Mucosa of rectum (tissue), 2 donors: ENCODE data around the gene FIGN.

Experiments
- H3K27ac ChIP-seq, 2 donors: one replicate each; pipeline ENCODE4 v1.7.0; 2013; ENCODE audit warnings: inconsistent platforms in 2 of 2, low read depth in 2 of 2, low read length in 2 of 2
- H3K27me3 ChIP-seq, 2 donors: one replicate each; pipeline ENCODE4 v1.7.0; 2013; ENCODE audit warnings: low read length in 2 of 2; ENCODE audit not compliant: control insufficient read depth in 2 of 2, insufficient read depth in 2 of 2
- H3K36me3 ChIP-seq, 2 donors: one replicate each; pipeline ENCODE4 v1.7.0; 2013; ENCODE audit warnings: low read length in 2 of 2; ENCODE audit not compliant: control insufficient read depth in 2 of 2, insufficient read depth in 2 of 2
- H3K4me1 ChIP-seq, 2 donors: one replicate each; pipeline ENCODE4 v1.7.0; 2013; ENCODE audit warnings: low read length in 2 of 2, mild to moderate bottlenecking in 1 of 2; ENCODE audit not compliant: control insufficient read depth in 2 of 2, insufficient read depth in 2 of 2
- H3K4me3 ChIP-seq, 2 donors: one replicate each; pipeline ENCODE4 v1.7.0; 2013; ENCODE audit warnings: low read length in 2 of 2
- H3K9ac ChIP-seq, 2 donors: one replicate each; pipeline ENCODE4 v1.7.0; 2013; ENCODE audit warnings: low read length in 2 of 2, low read depth in 1 of 2, mild to moderate bottlenecking in 1 of 2
- H3K9me3 ChIP-seq, 2 donors: one replicate each; pipeline ENCODE4 v1.7.0; 2013; ENCODE audit warnings: low read length in 2 of 2; ENCODE audit not compliant: control insufficient read depth in 2 of 2
- donor health status: healthy.
- donor health status: Normal muscosa, but diverticular disease.

The FIGN gene

GRCh38 chr2:163626639-163627109 is 109.1 kb downstream of the FIGN start:
- Histone ChIP-seq H3K27ac (no peak overlapping the region), H3K9me3 (no peaks in the 10 kb centered on the region), H3K4me1 (no peaks in the 10 kb centered on the region), H3K4me3 (no peak overlapping the region), H3K36me3 (no peaks in the 10 kb centered on the region), H3K27me3 (no peaks in the 10 kb centered on the region), H3K9ac (no peak overlapping the region)

GRCh38 chr2:163626208-163626607 is 109.6 kb downstream of the FIGN start:
- no peaks in the 10 kb centered on the region for H3K27me3 ChIP-seq
- no peaks in the 10 kb centered on the region for H3K4me1 ChIP-seq
- no peak overlapping the region for H3K9ac ChIP-seq
- H3K27ac ChIP-seq, result no peak overlapping the region
- no peaks in the 10 kb centered on the region for H3K9me3 ChIP-seq
- H3K4me3 ChIP-seq, result no peak overlapping the region
- H3K36me3 ChIP-seq, result no peaks in the 10 kb centered on the region

GRCh38 chr2:163625632-163626031 is 110.2 kb downstream of the FIGN start:
- Histone ChIP-seq H3K9me3 (no peaks in the 10 kb centered on the region), H3K9ac (no peak overlapping the region), H3K27me3 (no peaks in the 10 kb centered on the region), H3K4me1 (no peaks in the 10 kb centered on the region), H3K36me3 (no peaks in the 10 kb centered on the region), H3K4me3 (no peak overlapping the region), H3K27ac (no peak overlapping the region)

- H3K9ac ChIP-seq, result no peak overlapping the region
- H3K36me3 ChIP-seq, result no peaks in the 10 kb centered on the region
- no peak overlapping the region for H3K4me3 ChIP-seq
- no peaks in the 10 kb centered on the region for H3K4me1 ChIP-seq
- H3K27me3 ChIP-seq, result no peaks in the 10 kb centered on the region
- H3K27ac ChIP-seq, result no peak overlapping the region
- H3K9me3 ChIP-seq, result no peaks in the 10 kb centered on the region
Observed at GRCh38 chr2:163621445-163622004, 114.3 kb downstream of the FIGN start.

- Histone ChIP-seq H3K4me3 (no peak overlapping the region), H3K9ac (no peak overlapping the region), H3K9me3 (no peaks in the 10 kb centered on the region), H3K27ac (no peak overlapping the region), H3K4me1 (no peaks in the 10 kb centered on the region), H3K36me3 (no peaks in the 10 kb centered on the region), H3K27me3 (no peaks in the 10 kb centered on the region)
Observed at GRCh38 chr2:163617517-163617916, 118.3 kb downstream of the FIGN start.

GRCh38 chr2:163613266-163613731 is 122.5 kb downstream of the FIGN start:
- Histone ChIP-seq H3K9ac (no peak overlapping the region), H3K9me3 (no peaks in the 10 kb centered on the region), H3K4me3 (no peak overlapping the region), H3K27ac (no peak overlapping the region), H3K4me1 (no peaks in the 10 kb centered on the region), H3K27me3 (no peaks in the 10 kb centered on the region), H3K36me3 (no peaks in the 10 kb centered on the region)

GRCh38 chr2:163612332-163612731 is 123.5 kb downstream of the FIGN start:
- H3K27me3 ChIP-seq, result no peaks in the 10 kb centered on the region
- H3K9me3 ChIP-seq, result no peaks in the 10 kb centered on the region
- H3K9ac ChIP-seq, result no peak overlapping the region
- no peak overlapping the region for H3K27ac ChIP-seq
- H3K36me3 ChIP-seq, result no peaks in the 10 kb centered on the region
- H3K4me3 ChIP-seq, result no peak overlapping the region
- H3K4me1 ChIP-seq, result no peaks in the 10 kb centered on the region

GRCh38 chr2:163611557-163611906 is 124.3 kb downstream of the FIGN start:
- Histone ChIP-seq H3K27me3 (no peaks in the 10 kb centered on the region), H3K4me3 (no peak overlapping the region), H3K9me3 (no peaks in the 10 kb centered on the region), H3K9ac (no peak overlapping the region), H3K36me3 (no peaks in the 10 kb centered on the region), H3K27ac (no peak overlapping the region), H3K4me1 (no peaks in the 10 kb centered on the region)

- no peak overlapping the region for H3K9ac ChIP-seq
- no peak overlapping the region for H3K4me3 ChIP-seq
- no peaks in the 10 kb centered on the region for H3K9me3 ChIP-seq
- H3K27ac ChIP-seq, result no peak overlapping the region
- H3K4me1 ChIP-seq, result no peaks in the 10 kb centered on the region
- no peaks in the 10 kb centered on the region for H3K27me3 ChIP-seq
- H3K36me3 ChIP-seq, result no peaks in the 10 kb centered on the region
Observed at GRCh38 chr2:163610817-163611556, 124.8 kb downstream of the FIGN start.

- Histone ChIP-seq H3K4me3 (no peak overlapping the region), H3K36me3 (no peaks in the 10 kb centered on the region), H3K4me1 (no peaks in the 10 kb centered on the region), H3K9ac (no peak overlapping the region), H3K9me3 (no peaks in the 10 kb centered on the region), H3K27me3 (no peaks in the 10 kb centered on the region), H3K27ac (no peak overlapping the region)
Observed at GRCh38 chr2:163607630-163608029, 128.2 kb downstream of the FIGN start.
